SK-N-SH (cell line): ENCODE data around the gene FNDC3B. TPM values are rescaled to one million over a fixed set of nuclear protein-coding genes. Genes with fewer than 3 reads are reported as not detected.

Experiments
- CTCF ChIA-PET: fragments of 300-600, 350-600 bp; formaldehyde crosslinking; extraction: SDS; loops from one replicate; lab custom pipeline; 2021; lab: Yijun Ruan, JAX
- POLR2A ChIA-PET: fragments of 350-600 bp; sonication (Branson Sonifier 250); formaldehyde crosslinking; extraction: SDS; loops from one replicate; lab custom pipeline; 2020; ENCODE audit warnings: antibody characterized with exemption, inconsistent platforms; lab: Yijun Ruan, JAX
- DNase-seq: peaks from one replicate; pipeline ENCODE4 v3.0.0; 2012
- H2AFZ ChIP-seq: fragments of 200-600 bp; sonication (generic); 2 replicates; pipeline ENCODE4 v1.8.1; 2016; ENCODE audit warnings: antibody characterized with exemption, mild to moderate bottlenecking, low read depth
- H3F3A ChIP-seq: fragments of 200-600 bp; sonication (generic); replicated peaks from 2 replicates; pipeline ENCODE3; 2016; ENCODE audit warnings: antibody characterized with exemption, mild to moderate bottlenecking; ENCODE audit not compliant: insufficient read depth
- H3K27ac ChIP-seq, 2 experiments: fragments of 200-500 bp in 1 of 2; fragments of 200-600 bp in 1 of 2; sonication (Bioruptor generic) in 1 of 2; sonication (generic), shearing (Covaris generic) in 1 of 2; 2 replicates each; pipeline versions ENCODE4 v1.5.1 to v1.6.1; 2014 to 2016; ENCODE audit warnings: low read depth in 2 of 2, inconsistent platforms in 1 of 2, low read length in 1 of 2, mild to moderate bottlenecking in 1 of 2, mixed read lengths in 1 of 2
- H3K27me3 ChIP-seq: fragments of 200-600 bp; sonication (generic), shearing (Covaris generic); 2 replicates; pipeline ENCODE4 v1.6.1; 2016; ENCODE audit warnings: mixed run types; ENCODE audit not compliant: insufficient read depth
- H3K36me3 ChIP-seq, 2 experiments: fragments of 200-500 bp in 1 of 2; fragments of 200-600 bp in 1 of 2; sonication (Bioruptor generic) in 1 of 2; sonication (generic) in 1 of 2; replicated peaks in 1 of 2; 2 replicates each; pipeline versions ENCODE3 to v1.5.1; 2014 to 2016; ENCODE audit warnings: low read length in 1 of 2, mild to moderate bottlenecking in 1 of 2; ENCODE audit not compliant: insufficient read depth in 2 of 2, control insufficient read depth in 1 of 2
- H3K4me1 ChIP-seq, 2 experiments: fragments of 200-500 bp in 1 of 2; fragments of 200-600 bp in 1 of 2; sonication (Bioruptor generic) in 1 of 2; sonication (generic), shearing (Covaris generic) in 1 of 2; 2 replicates each; pipeline versions ENCODE4 v1.5.1 to v1.6.1; 2014 to 2016; ENCODE audit warnings: low read depth in 1 of 2, low read length in 1 of 2, mixed run types in 1 of 2; ENCODE audit not compliant: insufficient read depth in 2 of 2, control insufficient read depth in 1 of 2
- H3K4me2 ChIP-seq: fragments of 200-600 bp; sonication (generic), shearing (Covaris generic); 2 replicates; pipeline ENCODE4 v1.6.1; 2017; ENCODE audit warnings: mixed run types
- H3K4me3 ChIP-seq, 2 experiments: fragments of 200-500 bp in 1 of 2; fragments of 200-600 bp in 1 of 2; sonication (Bioruptor generic) in 1 of 2; sonication (generic), shearing (Covaris generic) in 1 of 2; 2 replicates each; pipeline versions ENCODE4 v1.5.1 to v1.8.1; 2014 to 2016; ENCODE audit warnings: low read depth in 2 of 2, inconsistent platforms in 1 of 2, low read length in 1 of 2, mild to moderate bottlenecking in 1 of 2, mixed read lengths in 1 of 2, moderate library complexity in 1 of 2
- H3K79me2 ChIP-seq: fragments of 200-600 bp; sonication (generic); 2 replicates; pipeline ENCODE4 v1.8.1; 2017; ENCODE audit warnings: mild to moderate bottlenecking; ENCODE audit not compliant: insufficient read depth
- H3K9ac ChIP-seq: fragments of 200-600 bp; sonication (generic); 2 replicates; pipeline ENCODE4 v1.6.1; 2017; ENCODE audit warnings: mixed run types
- H3K9me2 ChIP-seq: fragments of 200-600 bp; sonication (generic); 2 replicates; pipeline ENCODE4 v1.6.1; 2017; ENCODE audit warnings: mixed run types
- H3K9me3 ChIP-seq: fragments of 200-600 bp; sonication (generic); 2 replicates; pipeline ENCODE4 v1.6.1; 2017; ENCODE audit warnings: mixed run types, mild to moderate bottlenecking, moderate library complexity
- H4K20me1 ChIP-seq: fragments of 200-600 bp; sonication (generic); 2 replicates; pipeline ENCODE4 v1.6.1; 2017; ENCODE audit warnings: mild to moderate bottlenecking, mixed run types; ENCODE audit not compliant: insufficient read depth
- RCOR1 ChIP-seq: fragments of 150-350 bp; IDR thresholded peaks from 2 replicates; pipeline ENCODE4 v1.6.1; 2017; ENCODE audit warnings: antibody characterized with exemption, low read length
- RFX5 ChIP-seq: IDR thresholded peaks from 2 replicates; pipeline ENCODE4 v1.6.1; 2012; ENCODE audit warnings: mild to moderate bottlenecking, improper control_type of control experiment, low read length
- SIN3A ChIP-seq: IDR thresholded peaks from 2 replicates; pipeline ENCODE4 v1.6.1; 2012; ENCODE audit warnings: low read depth, mild to moderate bottlenecking, low read length, moderate library complexity, borderline replicate concordance
- SMC3 ChIP-seq: IDR thresholded peaks from 2 replicates; pipeline ENCODE4 v1.6.1; 2012; ENCODE audit warnings: low read depth, low read length, improper control_type of control experiment
- TCF12 ChIP-seq: IDR thresholded peaks from 2 replicates; pipeline ENCODE4 v1.4.0; 2012
- WGBS: methylation state at CpG from one replicate; pipeline ENCODE4 v1.1.6; 2017; ENCODE audit warnings: low lambda C conversion rate; 5-methylcytosine and 5-hydroxymethylcytosine counted together
- polyA plus RNA-seq, 3 experiments: library from polyadenylated mRNA; depleted of rRNA; stranded (reverse); fragments of >200 nt; gene quantifications; 2 replicates each; pipeline ENCODE4 v1.2.3, GENCODE V29; 2012
- TF ChIP-seq, protein P1 (sequence below): IDR thresholded peaks from 2 replicates; pipeline ENCODE4; 2012

FNDC3B gene
- polyA plus RNA-seq, 1 of the 3 experiments (the other 2 are of a cell fraction) = 10.4 TPM

DNA sequence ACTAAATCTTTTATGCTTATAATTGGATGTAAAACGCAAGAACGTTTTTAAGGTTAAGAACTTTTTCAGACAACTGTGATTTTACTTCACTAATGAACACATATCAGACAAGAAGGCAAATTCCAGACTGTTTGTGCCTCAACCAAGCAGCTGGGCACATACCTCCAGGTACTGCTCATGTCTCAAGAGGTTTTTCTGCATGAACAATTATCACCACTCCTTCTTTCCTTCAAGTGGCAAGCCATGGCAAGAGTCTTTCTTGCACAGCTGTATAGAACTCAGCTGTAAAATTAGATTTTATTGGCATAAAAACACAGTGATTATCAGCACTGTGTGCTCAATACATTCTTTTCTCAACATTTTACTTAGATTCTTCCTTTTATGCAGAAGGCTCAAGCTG lies 64.3 kb downstream of the FNDC3B start:
- Histone ChIP-seq H3K4me1 (peaks cover 7 to 29% of the 10 kb centered on the region in 2 experiments; a peak in 3 of 4 replicates), H3F3A (peaks cover 23% of the 10 kb centered on the region), H3K9ac (no peak overlapping the region), H3K27ac (peak overlapping the region in 1 of 2 experiments; percentile 38; a peak in 2 of 4 replicates), H3K9me3 (no peaks in the 10 kb centered on the region), H3K79me2 (peaks cover 100% of the 10 kb centered on the region), H3K27me3 (no peaks in the 10 kb centered on the region), H3K36me3 (peaks cover 0 to 6% of the 10 kb centered on the region in 2 experiments), H3K9me2 (no peaks in the 10 kb centered on the region), H4K20me1 (peaks cover 98% of the 10 kb centered on the region), H3K4me3 (no peak overlapping the region), H3K4me2 (no peak overlapping the region), H2AFZ (no peak overlapping the region)
- no peak for DNase-seq
- CTCF ChIA-PET = no interaction called here
- TF ChIP-seq TCF12 = peak; percentile 20; the same call in 1 of the 2 replicates
- TF ChIP-seq, protein P1, sequence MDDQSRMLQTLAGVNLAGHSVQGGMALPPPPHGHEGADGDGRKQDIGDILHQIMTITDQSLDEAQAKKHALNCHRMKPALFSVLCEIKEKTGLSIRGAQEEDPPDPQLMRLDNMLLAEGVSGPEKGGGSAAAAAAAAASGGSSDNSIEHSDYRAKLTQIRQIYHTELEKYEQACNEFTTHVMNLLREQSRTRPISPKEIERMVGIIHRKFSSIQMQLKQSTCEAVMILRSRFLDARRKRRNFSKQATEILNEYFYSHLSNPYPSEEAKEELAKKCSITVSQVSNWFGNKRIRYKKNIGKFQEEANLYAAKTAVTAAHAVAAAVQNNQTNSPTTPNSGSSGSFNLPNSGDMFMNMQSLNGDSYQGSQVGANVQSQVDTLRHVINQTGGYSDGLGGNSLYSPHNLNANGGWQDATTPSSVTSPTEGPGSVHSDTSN = no peak
- 74% methylated on average over 2 of the region's 2 CpGs for WGBS
- POLR2A ChIA-PET = no interaction called here

DNA sequence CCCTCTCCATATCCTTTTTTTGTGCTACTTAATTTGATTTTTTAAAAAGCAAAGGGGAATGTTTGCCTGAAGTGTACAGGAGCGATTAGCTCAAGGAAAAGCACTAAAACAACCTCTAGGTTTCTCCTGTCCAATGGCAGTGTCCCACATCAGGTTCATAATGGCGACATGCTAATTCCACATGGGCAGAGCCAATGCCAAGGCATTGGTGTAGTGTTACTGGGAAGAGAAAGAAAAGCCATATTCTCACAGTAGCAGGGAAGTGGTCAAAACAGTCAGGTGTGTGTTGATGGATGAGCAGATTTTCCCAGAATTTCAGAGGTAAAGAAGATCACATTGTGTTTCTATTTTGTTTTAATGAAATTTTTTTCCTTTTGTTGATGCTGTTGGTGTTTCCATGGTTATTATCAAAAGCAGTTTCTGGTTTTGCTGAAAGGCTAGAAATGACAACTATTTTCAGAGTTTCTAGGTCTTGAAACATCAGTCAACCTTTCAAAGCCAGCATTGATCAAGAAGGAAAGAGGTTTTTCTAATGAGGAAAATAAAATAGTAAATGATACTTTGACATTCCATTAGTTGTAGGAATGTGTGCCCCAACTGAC lies 65.2 kb downstream of the FNDC3B start:
- H3K79me2 ChIP-seq = peaks cover 100% of the 10 kb centered on the region
- no peak overlapping the region for H3K4me3 ChIP-seq
- 97% methylated on average over 2 of the region's 2 CpGs for WGBS
- no peaks in the 10 kb centered on the region for H3K27me3 ChIP-seq
- peaks cover 94% of the 10 kb centered on the region for H4K20me1 ChIP-seq
- peaks cover 0 to 4% of the 10 kb centered on the region in 2 experiments for H3K36me3 ChIP-seq
- CTCF ChIA-PET = no interaction called here
- H3K9me2 ChIP-seq = no peaks in the 10 kb centered on the region
- POLR2A ChIA-PET = no interaction called here
- no peak overlapping the region for H3K9ac ChIP-seq
- peaks cover 23% of the 10 kb centered on the region for H3F3A ChIP-seq
- H3K27ac ChIP-seq = peak overlapping the region in 1 of 2 experiments; percentile 38; a peak in 1 of 4 replicates
- H2AFZ ChIP-seq = no peak overlapping the region
- H3K4me1 ChIP-seq = peaks cover 7 to 24% of the 10 kb centered on the region in 2 experiments; a peak in 3 of 4 replicates
- TF ChIP-seq RFX5 (0 out of 2 replicates have a peak, but pooled peaks have one; percentile 9), TCF12 (no peak)
- TF ChIP-seq, all 33 proteins: peak for 1
- DNase-seq = peak; percentile 12
- Histone ChIP-seq H3K4me2 (no peak overlapping the region), H3K9me3 (no peaks in the 10 kb centered on the region)

DNA sequence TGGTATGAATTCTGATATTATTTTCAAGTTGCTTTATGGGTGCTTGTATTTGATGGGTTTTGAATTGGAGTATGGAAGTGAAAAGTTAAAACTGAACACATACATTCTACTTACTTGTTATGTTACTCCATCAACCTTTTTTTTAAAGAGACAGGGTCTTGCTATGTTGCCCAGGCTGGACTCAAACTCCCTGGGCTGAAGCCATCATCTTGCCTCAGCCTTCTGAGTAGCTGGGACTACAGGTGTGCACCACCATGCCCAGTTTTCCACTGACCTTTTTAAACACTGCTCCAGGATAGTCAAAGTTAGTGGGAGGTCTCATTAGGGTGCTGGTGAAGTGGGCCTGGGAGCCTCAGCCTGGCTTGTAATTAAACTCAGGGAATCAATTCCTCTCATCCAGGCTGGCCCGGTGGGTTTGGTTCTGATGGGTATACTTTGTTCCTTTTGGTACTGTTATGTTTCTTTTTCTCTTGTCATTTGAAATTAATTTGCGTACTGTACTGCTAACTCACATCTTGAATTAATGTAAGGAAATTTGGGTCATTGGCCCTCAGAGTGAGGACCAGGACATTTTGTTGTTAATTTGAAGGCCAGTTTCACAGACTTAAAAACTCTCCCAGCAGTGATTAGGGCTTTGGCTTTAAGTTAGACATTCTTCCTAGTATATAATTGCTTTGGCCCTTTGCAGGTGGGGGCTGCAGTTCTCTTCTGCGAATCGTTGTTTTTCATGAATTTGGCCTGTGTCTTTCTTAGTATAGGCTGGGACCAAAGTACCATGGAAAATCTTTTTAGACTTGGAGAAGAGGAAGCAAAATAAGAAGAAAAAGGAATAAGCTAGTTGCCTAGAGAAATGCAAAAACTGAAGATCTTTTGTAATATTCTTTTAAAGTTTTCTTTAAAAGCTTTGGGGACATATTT lies 66.9 kb downstream of the FNDC3B start:
- Histone ChIP-seq H3K4me3 (no peak overlapping the region), H3K9ac (no peak overlapping the region), H3K4me2 (no peak overlapping the region), H3F3A (peaks cover 16% of the 10 kb centered on the region), H2AFZ (no peak overlapping the region; the same call in 1 of the 2 replicates), H4K20me1 (peaks cover 94% of the 10 kb centered on the region), H3K27me3 (no peaks in the 10 kb centered on the region), H3K27ac (no peak overlapping the region), H3K9me3 (no peaks in the 10 kb centered on the region), H3K4me1 (peaks cover 7 to 24% of the 10 kb centered on the region in 2 experiments; a peak in 3 of 4 replicates), H3K9me2 (no peaks in the 10 kb centered on the region), H3K36me3 (peaks cover 0 to 4% of the 10 kb centered on the region in 2 experiments), H3K79me2 (peaks cover 100% of the 10 kb centered on the region)
- ChIA-PET CTCF (interaction anchor here (0.9 kb wide), 1 partner anchor 226 kb away, joined by 4 read pairs; no protein-coding TSS in a partner anchor), POLR2A (no interaction called here)
- WGBS = 97% methylated on average over 4 of the region's 4 CpGs
- DNase-seq = no peak
- TF ChIP-seq SIN3A = no peak
- no peak for TF ChIP-seq RCOR1
- TF ChIP-seq, protein P1 = no peak
- TF ChIP-seq SMC3 = no peak
- TF ChIP-seq, all 33 proteins: peak for 0
